Activated gamma-delta T cell (primary cell): ENCODE results near the gene ADGRA1.
"Not testable (repeated sequence)": the region's sequence is repeated elsewhere in the genome, so short reads cannot be mapped to it uniquely, and the experiment has no call there.

Source experiments
- DNase-seq: peaks from one replicate; lab custom pipeline; 2025; lab: John Stamatoyannopoulos, UW

ADGRA1 gene

DNA sequence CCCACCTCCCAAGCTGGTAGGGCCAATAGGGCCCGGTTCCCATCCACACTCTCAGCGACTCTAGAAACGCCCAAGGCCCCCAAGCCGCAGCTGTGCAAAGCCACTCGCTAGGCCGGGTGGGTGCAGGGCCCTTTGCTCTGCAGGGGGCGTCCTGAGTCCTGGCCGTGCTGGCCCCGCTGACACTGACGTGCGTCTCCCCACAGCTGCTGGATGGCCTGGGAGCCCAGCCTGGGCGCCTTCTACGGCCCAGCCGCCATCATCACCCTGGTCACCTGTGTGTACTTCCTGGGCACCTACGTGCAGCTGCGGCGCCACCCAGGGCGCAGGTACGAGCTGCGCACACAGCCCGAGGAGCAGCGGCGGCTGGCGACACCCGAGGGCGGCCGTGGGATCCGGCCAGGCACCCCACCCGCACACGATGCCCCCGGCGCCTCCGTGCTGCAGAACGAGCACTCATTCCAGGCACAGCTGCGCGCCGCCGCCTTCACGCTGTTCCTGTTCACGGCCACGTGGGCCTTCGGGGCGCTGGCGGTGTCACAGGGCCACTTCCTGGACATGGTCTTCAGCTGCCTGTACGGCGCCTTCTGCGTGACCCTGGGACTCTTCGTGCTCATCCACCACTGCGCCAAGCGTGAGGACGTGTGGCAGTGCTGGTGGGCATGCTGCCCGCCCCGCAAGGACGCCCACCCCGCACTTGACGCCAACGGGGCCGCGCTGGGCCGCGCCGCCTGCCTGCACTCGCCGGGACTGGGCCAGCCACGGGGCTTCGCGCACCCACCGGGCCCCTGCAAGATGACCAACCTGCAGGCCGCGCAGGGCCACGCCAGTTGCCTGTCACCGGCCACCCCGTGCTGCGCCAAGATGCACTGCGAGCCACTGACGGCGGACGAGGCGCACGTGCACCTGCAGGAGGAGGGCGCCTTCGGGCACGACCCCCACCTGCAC is 40.7 kb downstream of the ADGRA1 start:
- DNase-seq = no peak

- no peak for DNase-seq
Measured at GRCh38 chr10:133129071-133129858, 41.5 kb downstream of the ADGRA1 start.

- no peak for DNase-seq
Measured at GRCh38 chr10:133129859-133130495, 42.3 kb downstream of the ADGRA1 start.

DNA sequence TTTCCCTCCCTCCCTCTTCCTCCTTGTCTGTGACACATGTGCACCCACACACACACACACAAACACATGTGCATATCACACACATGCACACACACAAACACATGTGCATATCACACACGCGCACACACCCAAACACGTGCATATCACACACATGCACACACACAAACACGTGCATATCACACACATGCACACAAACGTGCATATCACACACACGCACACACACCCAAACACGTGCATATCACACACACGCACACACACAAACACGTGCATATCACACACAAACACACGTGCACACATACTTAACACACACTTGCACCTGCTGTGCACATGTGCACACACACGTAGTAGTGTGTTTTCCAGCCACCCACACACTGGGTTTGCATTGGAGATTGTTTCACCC is 42.9 kb downstream of the ADGRA1 start:
- DNase-seq = no peak

- DNase-seq = no peak
Measured at GRCh38 chr10:133131053-133131452, 43.3 kb downstream of the ADGRA1 start.

GRCh38 chr10:133131734-133132472 is 44.2 kb downstream of the ADGRA1 start:
- DNase-seq = no peak

DNA sequence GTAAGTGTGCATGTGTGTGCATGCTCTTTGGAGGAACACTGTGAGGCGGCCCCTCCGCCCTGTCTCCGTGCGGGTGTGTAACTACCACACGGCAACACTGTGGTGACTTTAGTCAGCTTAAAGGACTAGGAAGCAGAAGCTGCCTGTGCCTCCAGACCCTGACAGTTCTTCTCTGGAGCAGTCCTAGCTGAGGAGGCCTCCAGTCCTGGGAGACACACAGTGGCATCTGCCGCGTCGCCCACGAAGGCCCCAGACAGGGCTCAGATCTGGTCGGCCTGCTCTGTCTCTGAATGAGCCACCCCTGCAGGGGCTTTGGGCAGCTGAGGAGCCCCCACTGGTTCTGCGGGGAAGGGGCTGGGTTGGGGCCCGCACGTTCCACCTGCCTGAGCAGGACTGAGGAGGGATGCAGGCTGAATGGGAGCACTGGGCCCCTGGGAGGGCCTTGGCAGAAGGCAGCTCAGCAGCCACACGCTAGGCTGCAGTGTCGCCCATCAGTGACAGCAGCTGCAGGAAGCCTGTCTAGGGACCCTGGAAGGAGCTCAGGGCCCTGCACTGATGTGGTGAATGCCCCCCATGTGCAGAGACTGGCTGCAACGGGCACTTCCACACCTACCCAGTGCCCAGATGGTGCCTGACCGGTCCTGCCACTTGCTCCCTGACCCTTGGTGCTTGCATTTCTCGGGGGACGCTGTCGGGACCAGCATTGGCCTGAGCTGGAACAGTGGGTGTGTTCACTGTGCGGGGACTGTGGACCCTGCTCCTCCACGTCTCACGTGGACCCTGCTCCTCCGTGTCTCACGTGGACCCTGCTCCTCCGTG is 45.0 kb downstream of the ADGRA1 start:
- no peak for DNase-seq

- DNase-seq = no peak
Measured at GRCh38 chr10:133133471-133134231, 45.9 kb downstream of the ADGRA1 start.

GRCh38 chr10:133134411-133135115 is 46.8 kb downstream of the ADGRA1 start:
- no peak for DNase-seq

DNA sequence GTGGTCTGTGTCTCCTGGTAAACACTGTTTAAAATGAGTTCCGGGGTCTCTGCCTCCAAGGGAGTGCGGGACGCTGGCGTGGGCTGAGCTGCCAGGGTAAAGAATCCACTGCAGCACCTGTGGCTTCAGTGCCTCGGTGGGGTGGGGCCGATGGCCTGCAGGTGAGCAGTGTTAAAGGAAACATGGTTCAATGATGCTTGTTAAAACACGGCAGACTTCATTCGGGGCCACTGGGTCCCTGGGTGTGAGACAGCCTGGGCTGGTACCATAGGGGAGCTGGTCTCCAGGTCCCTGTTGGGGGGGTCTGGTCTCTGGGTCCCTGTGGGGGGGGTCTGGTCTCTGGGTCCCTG is 47.4 kb downstream of the ADGRA1 start:
- no peak for DNase-seq

DNA sequence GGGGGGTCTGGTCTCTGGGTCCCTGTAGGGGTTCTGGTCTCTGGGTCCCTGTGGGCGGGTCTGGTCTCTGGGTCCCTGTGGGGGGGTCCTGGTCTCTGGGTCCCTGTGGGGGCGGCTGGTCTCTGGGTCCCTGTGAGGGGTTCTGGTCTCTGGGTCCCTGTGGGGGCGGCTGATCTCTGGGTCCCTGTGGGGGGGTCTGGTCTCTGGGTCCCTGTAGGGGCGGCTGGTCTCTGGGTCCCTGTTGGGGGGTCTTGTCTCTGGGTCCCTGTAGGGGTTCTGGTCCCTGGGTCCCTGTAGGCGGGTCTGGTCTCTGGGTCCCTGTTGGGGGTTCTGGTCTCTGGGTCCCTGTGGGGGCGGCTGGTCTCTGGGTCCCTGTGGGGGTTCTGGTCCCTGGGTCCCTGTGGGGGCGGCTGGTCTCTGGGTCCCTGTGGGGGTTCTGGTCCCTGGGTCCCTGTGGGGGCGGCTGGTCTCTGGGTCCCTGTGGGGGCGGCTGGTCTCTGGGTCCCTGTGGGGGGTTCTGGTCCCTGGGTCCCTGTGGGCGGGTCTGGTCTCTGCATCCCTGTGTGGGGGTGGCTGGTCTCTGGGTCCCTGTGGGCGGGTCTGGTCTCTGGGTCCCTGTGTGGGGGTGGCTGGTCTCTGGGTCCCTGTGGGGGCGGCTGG is 49.9 kb downstream of the ADGRA1 start:
- not testable (repeated sequence) for DNase-seq

GRCh38 chr10:133139551-133140065 is 51.9 kb downstream of the ADGRA1 start:
- no peak for DNase-seq

DNA sequence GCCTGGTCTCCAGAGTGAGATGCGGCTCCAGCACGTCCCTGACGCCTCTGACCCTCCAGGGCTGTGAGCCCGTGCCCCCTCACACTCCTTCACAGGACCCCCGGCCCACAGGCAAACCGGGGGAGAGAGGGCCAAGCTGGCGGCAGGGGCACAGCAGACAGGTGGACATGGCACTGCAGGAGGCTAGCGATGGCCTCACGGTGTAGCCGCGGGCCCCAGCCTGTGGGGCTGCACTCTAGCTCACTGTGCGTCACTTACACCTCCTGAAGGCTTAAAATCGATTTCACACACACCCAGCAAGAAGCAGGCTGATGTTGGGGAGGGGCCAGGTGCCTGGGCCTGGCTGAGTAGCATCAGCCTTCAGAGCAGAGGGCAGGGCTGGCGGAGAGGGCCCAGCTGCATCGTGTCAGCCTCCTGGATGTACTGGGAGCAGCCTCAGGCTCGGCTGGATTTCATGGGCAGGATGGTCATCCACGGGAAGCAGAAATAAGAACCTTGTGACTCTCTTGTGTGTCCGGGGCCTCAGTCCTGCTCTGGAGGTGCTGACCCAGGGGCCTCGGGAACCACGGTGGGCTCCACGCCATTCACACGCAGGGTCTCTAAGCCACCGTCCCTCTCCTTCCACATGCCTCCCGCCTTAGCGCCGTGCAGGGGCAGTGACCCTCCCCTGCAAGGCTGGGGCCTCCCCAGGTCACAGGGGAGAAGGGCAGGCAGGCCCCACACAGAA is 52.9 kb downstream of the ADGRA1 start:
- no peak for DNase-seq

DNA sequence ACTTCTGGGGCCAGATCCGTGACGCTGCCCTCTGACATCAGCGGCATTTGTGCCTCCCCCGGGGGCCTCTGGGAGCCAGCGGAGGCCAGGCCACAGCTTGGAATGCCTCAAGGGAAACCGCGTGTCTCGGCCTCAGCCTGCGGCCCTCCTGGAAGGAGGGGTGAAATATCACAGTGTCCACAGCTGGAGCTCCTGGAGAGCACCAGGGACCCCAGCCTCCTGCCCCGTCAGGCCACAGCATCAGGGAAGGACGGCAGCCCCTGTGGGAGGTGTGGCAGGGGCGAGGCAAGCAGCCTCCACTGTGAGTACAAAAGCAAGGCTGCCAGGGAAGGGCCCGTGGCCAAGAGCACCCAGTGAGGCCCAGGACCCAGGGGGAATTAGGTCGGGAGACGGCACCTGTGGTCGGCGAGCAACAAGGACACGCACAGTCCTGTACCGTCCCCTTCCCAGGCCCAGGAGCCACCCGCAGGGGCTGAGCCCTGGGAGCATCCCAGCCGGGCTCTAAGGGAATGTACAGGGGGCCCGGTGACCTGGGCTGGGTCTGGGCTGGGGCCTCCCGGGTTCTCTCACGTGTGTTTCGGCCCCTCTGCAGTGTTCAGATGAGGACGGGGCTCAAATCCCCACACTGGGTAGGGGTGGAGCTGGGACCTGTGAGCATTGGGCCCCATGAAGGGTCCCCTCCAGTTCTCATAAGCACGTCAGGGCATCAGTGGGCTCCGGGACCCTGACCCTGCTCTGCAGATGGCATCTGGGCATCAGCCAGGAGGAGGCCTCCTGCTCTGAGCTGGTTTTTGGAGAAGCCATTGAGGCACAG is 53.6 kb downstream of the ADGRA1 start:
- DNase-seq = no peak

DNA sequence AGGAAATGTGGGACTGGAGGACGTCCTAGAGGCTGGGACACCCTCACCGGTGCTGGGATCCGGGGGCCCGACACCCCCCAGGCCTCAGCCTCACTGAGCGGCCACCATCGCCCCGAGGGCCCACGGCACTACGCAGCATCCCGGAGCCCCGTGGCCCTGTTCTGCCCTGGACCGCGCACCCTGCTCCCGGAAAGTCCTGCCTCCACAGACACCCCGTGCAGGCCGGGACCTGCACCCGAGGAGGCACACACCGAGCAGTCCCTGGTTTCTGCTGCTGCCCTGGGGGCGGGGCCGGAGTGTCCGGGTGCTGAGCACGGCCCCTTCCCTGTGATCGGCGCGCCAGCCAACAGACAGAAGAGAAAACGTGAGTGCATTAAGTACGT is 54.2 kb downstream of the ADGRA1 start:
- no peak for DNase-seq

GRCh38 chr10:133142523-133143199 is 54.9 kb downstream of the ADGRA1 start:
- DNase-seq = no peak

DNA sequence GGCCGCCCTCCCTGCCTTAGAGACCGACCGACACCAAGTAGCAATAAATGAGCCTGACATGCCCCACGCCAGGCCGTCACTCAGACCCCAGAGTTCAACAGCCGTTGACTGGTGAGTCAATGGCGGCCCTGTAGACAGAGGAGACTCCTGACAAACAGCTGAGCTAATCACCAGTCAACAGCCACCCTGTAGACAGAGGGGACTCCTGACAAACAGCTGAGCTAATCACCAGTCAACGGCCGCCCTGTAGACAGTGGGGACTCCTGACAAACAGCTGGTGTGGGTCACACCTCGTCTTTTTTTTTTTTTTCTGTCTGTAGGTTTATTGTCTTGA is 55.4 kb downstream of the ADGRA1 start:
- DNase-seq = no peak
